IMR-90 (cell line): Measurements from ENCODE around the gene CAPSL. TPM values are rescaled to one million over a fixed set of nuclear protein-coding genes. Genes with fewer than 3 reads are reported as not detected.
A peak's percentile ranks its signal among the peaks of the same experiment; 100 is the strongest.

Experiments
- ATAC-seq: fragments of 200-7000 bp; cut with Tn5 transposase; 2 replicates; pipeline ENCODE4 v1.9.1; 2020; ENCODE audit warnings: low read depth, mild to moderate bottlenecking, moderate library complexity
- BruUV-seq: library from RNA; stranded (reverse); fragments of 400-500 nt; replicated peaks from 2 replicates; lab custom pipeline; 2021; lab: Mats Ljungman, UMichigan
- CTCF ChIA-PET: fragments of 300-600 bp; formaldehyde crosslinking; extraction: SDS; loops from one replicate; lab custom pipeline; 2021; ENCODE audit warnings: antibody characterized with exemption; lab: Yijun Ruan, JAX
- POLR2A ChIA-PET: fragments of 300-600 bp; sonication (Branson Sonifier 250); formaldehyde crosslinking; loops from one replicate; lab custom pipeline; 2022; ENCODE audit warnings: antibody characterized with exemption; ENCODE audit not compliant: unreplicated experiment; lab: Charles Lee
- DNase-seq: peaks from one replicate; pipeline ENCODE4 v3.0.0; 2013
- H2AFZ ChIP-seq: replicated peaks from 2 replicates; pipeline ENCODE3; 2013; ENCODE audit warnings: low read length, mild to moderate bottlenecking; ENCODE audit not compliant: poor library complexity
- H2AK5ac ChIP-seq: 2 replicates; pipeline ENCODE4 v1.6.1; 2013; ENCODE audit warnings: low read depth, low read length, inconsistent platforms
- H2AK9ac ChIP-seq: replicated peaks from 2 replicates; pipeline ENCODE3; 2013; ENCODE audit warnings: mild to moderate bottlenecking, low read depth, low read length, moderate library complexity; ENCODE audit not compliant: poor library complexity
- H2BK120ac ChIP-seq: 2 replicates; pipeline ENCODE4 v1.6.1; 2013; ENCODE audit warnings: low read depth, low read length, inconsistent platforms
- H2BK15ac ChIP-seq: 3 replicates; pipeline ENCODE4 v1.6.1; 2013; ENCODE audit warnings: low read depth, low read length, inconsistent platforms
- H2BK20ac ChIP-seq: 2 replicates; pipeline ENCODE4 v1.6.1; 2013; ENCODE audit warnings: low read depth, mild to moderate bottlenecking, inconsistent platforms, low read length, moderate library complexity
- H2BK5ac ChIP-seq: 2 replicates; pipeline ENCODE4 v1.6.1; 2013; ENCODE audit warnings: mild to moderate bottlenecking, low read depth, low read length, inconsistent platforms; ENCODE audit not compliant: poor library complexity, severe bottlenecking
- H3K14ac ChIP-seq: replicated peaks from 2 replicates; pipeline ENCODE4 v1.6.1; 2013; ENCODE audit warnings: low read depth, low read length, inconsistent platforms
- H3K18ac ChIP-seq: 2 replicates; pipeline ENCODE4 v1.6.1; 2013; ENCODE audit warnings: low read depth, low read length, control low read depth
- H3K23ac ChIP-seq: 2 replicates; pipeline ENCODE4 v1.6.1; 2013; ENCODE audit warnings: low read depth, low read length, inconsistent platforms
- H3K27ac ChIP-seq: 2 replicates; pipeline ENCODE4 v1.5.1; 2013; ENCODE audit warnings: mild to moderate bottlenecking, control low read depth, low read length; ENCODE audit not compliant: insufficient read depth
- H3K27me3 ChIP-seq: 2 replicates; pipeline ENCODE4 v1.6.1; 2013; ENCODE audit warnings: low read length; ENCODE audit not compliant: control insufficient read depth, insufficient read depth
- H3K36me3 ChIP-seq: 2 replicates; pipeline ENCODE4 v1.6.1; 2013; ENCODE audit warnings: low read length, mixed read lengths; ENCODE audit not compliant: control insufficient read depth, insufficient read depth
- H3K4ac ChIP-seq: 2 replicates; pipeline ENCODE4 v1.6.1; 2013; ENCODE audit warnings: low read depth, low read length, inconsistent platforms
- H3K4me1 ChIP-seq: 2 replicates; pipeline ENCODE4 v1.6.1; 2013; ENCODE audit warnings: low read length, mixed read lengths; ENCODE audit not compliant: control insufficient read depth, insufficient read depth
- H3K4me2 ChIP-seq: 2 replicates; pipeline ENCODE4 v1.6.1; 2013; ENCODE audit warnings: low read depth, mild to moderate bottlenecking, control low read depth, low read length, moderate library complexity
- H3K4me3 ChIP-seq: 2 replicates; pipeline ENCODE4 v1.5.1; 2013; ENCODE audit warnings: low read depth, mild to moderate bottlenecking, control low read depth, low read length, moderate library complexity; ENCODE audit not compliant: insufficient read depth
- H3K56ac ChIP-seq: 2 replicates; pipeline ENCODE4 v1.6.1; 2013; ENCODE audit warnings: low read length, inconsistent platforms; ENCODE audit not compliant: insufficient read depth; ENCODE audit errors: extremely low read depth
- H3K79me1 ChIP-seq, 2 experiments: 2 replicates each; pipeline ENCODE4 v1.6.1; 2013; ENCODE audit warnings: low read length in 2 of 2, inconsistent platforms in 1 of 2, low read depth in 1 of 2
- H3K9ac ChIP-seq: 2 replicates; pipeline ENCODE4 v1.6.1; 2013; ENCODE audit warnings: low read depth, low read length, control low read depth
- H3K9me1 ChIP-seq: 2 replicates; pipeline ENCODE4 v1.6.1; 2013; ENCODE audit warnings: low read length, inconsistent platforms; ENCODE audit not compliant: insufficient read depth
- H3K9me3 ChIP-seq: 2 replicates; pipeline ENCODE4 v1.6.1; 2013; ENCODE audit warnings: low read length; ENCODE audit not compliant: control insufficient read depth, insufficient read depth
- H4K20me1 ChIP-seq: 2 replicates; pipeline ENCODE4 v1.6.1; 2013; ENCODE audit warnings: low read length, inconsistent platforms; ENCODE audit not compliant: insufficient read depth
- H4K5ac ChIP-seq: 2 replicates; pipeline ENCODE4 v1.6.1; 2013; ENCODE audit warnings: mild to moderate bottlenecking, low read depth, low read length, control low read depth
- H4K8ac ChIP-seq, 2 experiments: 2 replicates each; pipeline ENCODE4 v1.6.1; 2013; ENCODE audit warnings: low read depth in 2 of 2, low read length in 2 of 2, control low read depth in 1 of 2, inconsistent platforms in 1 of 2
- H4K91ac ChIP-seq: 2 replicates; pipeline ENCODE4 v1.6.1; 2013; ENCODE audit warnings: low read depth, low read length, inconsistent platforms; ENCODE audit not compliant: insufficient read depth
- CEBPB ChIP-seq: IDR thresholded peaks from 2 replicates; pipeline ENCODE4 v1.6.1; 2012; ENCODE audit warnings: low read depth, low read length, improper control_type of control experiment
- CHD1 ChIP-seq: IDR thresholded peaks from 2 replicates; pipeline ENCODE4 v1.6.1; 2012; ENCODE audit warnings: low read depth, low read length, improper control_type of control experiment
- MAFK ChIP-seq: IDR thresholded peaks from 2 replicates; pipeline ENCODE4 v1.6.1; 2012; ENCODE audit warnings: low read depth, low read length, improper control_type of control experiment
- MAZ ChIP-seq: IDR thresholded peaks from 2 replicates; pipeline ENCODE4 v1.6.1; 2012; ENCODE audit warnings: low read depth, mild to moderate bottlenecking, low read length, improper control_type of control experiment, moderate library complexity, borderline replicate concordance
- MXI1 ChIP-seq: IDR thresholded peaks from 2 replicates; pipeline ENCODE4 v1.6.1; 2012; ENCODE audit warnings: low read depth, mild to moderate bottlenecking, low read length, moderate library complexity, borderline replicate concordance
- NFE2L2 ChIP-seq: fragments of 150-350 bp; IDR thresholded peaks from 2 replicates; pipeline ENCODE4 v1.6.1; 2016; ENCODE audit warnings: low read depth, mild to moderate bottlenecking, low read length
- RAD21 ChIP-seq: IDR thresholded peaks from 2 replicates; pipeline ENCODE4 v1.6.1; 2012; ENCODE audit warnings: low read length, improper control_type of control experiment
- RCOR1 ChIP-seq: IDR thresholded peaks from 2 replicates; pipeline ENCODE4 v1.6.1; 2012; ENCODE audit warnings: mild to moderate bottlenecking, low read length, improper control_type of control experiment; ENCODE audit not compliant: insufficient replicate concordance
- RFX5 ChIP-seq: IDR thresholded peaks from 2 replicates; pipeline ENCODE4 v1.8.0; 2012; ENCODE audit warnings: low read depth, mild to moderate bottlenecking, low read length, moderate library complexity
- WGBS, 2 experiments: methylation state at CpG; one replicate each; pipeline versions ENCODE4 v1.1.5 to v1.1.7; 2013; ENCODE audit warnings: missing lambda C conversion rate in 2 of 2; ENCODE audit not compliant: insufficient read length in 1 of 2; ENCODE audit errors: extremely low coverage in 2 of 2; 5-methylcytosine and 5-hydroxymethylcytosine counted together
- dilution Hi-C: fragments of 300-500 bp; cut with HindIII; formaldehyde crosslinking; loops from one replicate; pipeline ENCODE4 v1.14.3; 2018; ENCODE audit warnings: low sequenced_read_pairs; ENCODE audit not compliant: unreplicated experiment
- in situ Hi-C: fragments of 300-500 bp; cut with MboI; formaldehyde crosslinking; loops from 3 replicates; pipeline ENCODE4 v1.14.3; 2019; ENCODE audit warnings: low sequenced_read_pairs, inconsistent platforms, mixed read lengths
- intact Hi-C: fragments of 100-400 bp; cut with micrococcal nuclease; formaldehyde crosslinking; loops from 2 replicates; pipeline ENCODE4 v1.10.0; 2022
- polyA plus RNA-seq, 3 experiments: library from polyadenylated mRNA; depleted of rRNA; stranded (reverse); fragments of >200 nt; gene quantifications; 2 replicates each; pipeline ENCODE4 v1.2.3, GENCODE V29; 2012; ENCODE audit warnings: low replicate concordance in 1 of 3
- total RNA-seq: library from RNA; depleted of rRNA; stranded (reverse); fragments of >200 nt; gene quantifications from 2 replicates; pipeline ENCODE4 v1.2.3, GENCODE V29; 2012
- TF ChIP-seq, protein P1 (sequence below): fragments of 150-350 bp; IDR thresholded peaks from 2 replicates; pipeline ENCODE4 v1.6.1; 2017; ENCODE audit warnings: mild to moderate bottlenecking, antibody characterized with exemption, low read length, low read depth
- TF ChIP-seq, protein P2 (sequence below): fragments of 150-350 bp; IDR thresholded peaks from 2 replicates; pipeline ENCODE4 v1.6.1; 2016; ENCODE audit warnings: low read depth, mild to moderate bottlenecking, low read length, moderate library complexity, borderline replicate concordance

The CAPSL gene
- total and polyA plus RNA-seq, 2 of the 4 experiments (the other 2 are of a cell fraction) = 0.09 TPM; not detected in 1

- Histone ChIP-seq H2BK20ac (no peak overlapping the region), H4K8ac (no peak overlapping the region), H2BK120ac (peak overlapping the region; percentile 35; the same call in 1 of the 2 replicates), H2AFZ (no peak overlapping the region), H3K9ac (no peak overlapping the region), H3K27ac (no peak overlapping the region), H3K36me3 (peaks cover 15% of the 10 kb centered on the region), H4K5ac (no peak overlapping the region), H3K79me1 (peaks cover 6% of the 10 kb centered on the region in 2 experiments; a peak in 1 of 4 replicates), H2AK9ac (no peak overlapping the region), H3K14ac (no peak overlapping the region), H3K9me3 (no peaks in the 10 kb centered on the region), H4K20me1 (no peaks in the 10 kb centered on the region), H3K27me3 (no peaks in the 10 kb centered on the region), H2BK5ac (peak overlapping the region; percentile 5), H4K91ac (no peak overlapping the region), H3K4me1 (peaks cover 6% of the 10 kb centered on the region; the same call in 1 of the 2 replicates), H3K18ac (no peak overlapping the region), H3K4ac (no peak overlapping the region), H3K4me2 (no peak overlapping the region), H3K9me1 (peaks cover 8% of the 10 kb centered on the region), H2AK5ac (no peak overlapping the region), H2BK15ac (no peak overlapping the region), H3K4me3 (no peak overlapping the region), H3K56ac (no peak overlapping the region), H3K23ac (no peak overlapping the region)
- dilution Hi-C loops (no loop called here), in situ Hi-C loops (no loop called here), intact Hi-C loops (no loop called here)
- DNase-seq = no peak
- ATAC-seq = no peak
- TF ChIP-seq, protein P1, sequence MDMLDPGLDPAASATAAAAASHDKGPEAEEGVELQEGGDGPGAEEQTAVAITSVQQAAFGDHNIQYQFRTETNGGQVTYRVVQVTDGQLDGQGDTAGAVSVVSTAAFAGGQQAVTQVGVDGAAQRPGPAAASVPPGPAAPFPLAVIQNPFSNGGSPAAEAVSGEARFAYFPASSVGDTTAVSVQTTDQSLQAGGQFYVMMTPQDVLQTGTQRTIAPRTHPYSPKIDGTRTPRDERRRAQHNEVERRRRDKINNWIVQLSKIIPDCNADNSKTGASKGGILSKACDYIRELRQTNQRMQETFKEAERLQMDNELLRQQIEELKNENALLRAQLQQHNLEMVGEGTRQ = no peak
- TF ChIP-seq RAD21 (no peak), RFX5 (no peak), NFE2L2 (no peak), MXI1 (no peak), MAFK (no peak), MAZ (no peak), CEBPB (no peak), CHD1 (no peak), RCOR1 (no peak)
- TF ChIP-seq, protein P2, sequence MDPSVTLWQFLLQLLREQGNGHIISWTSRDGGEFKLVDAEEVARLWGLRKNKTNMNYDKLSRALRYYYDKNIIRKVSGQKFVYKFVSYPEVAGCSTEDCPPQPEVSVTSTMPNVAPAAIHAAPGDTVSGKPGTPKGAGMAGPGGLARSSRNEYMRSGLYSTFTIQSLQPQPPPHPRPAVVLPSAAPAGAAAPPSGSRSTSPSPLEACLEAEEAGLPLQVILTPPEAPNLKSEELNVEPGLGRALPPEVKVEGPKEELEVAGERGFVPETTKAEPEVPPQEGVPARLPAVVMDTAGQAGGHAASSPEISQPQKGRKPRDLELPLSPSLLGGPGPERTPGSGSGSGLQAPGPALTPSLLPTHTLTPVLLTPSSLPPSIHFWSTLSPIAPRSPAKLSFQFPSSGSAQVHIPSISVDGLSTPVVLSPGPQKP = no peak
- no CpG with 5 or more reads among the region's 1 CpG for WGBS, 2 experiments
- BruUV-seq = no TSS peak
- ChIA-PET POLR2A (no interaction called here), CTCF (interaction anchor here (0.6 kb wide), 1 partner anchor 131 kb away, joined by 4 read pairs; no protein-coding TSS in a partner anchor)
Measured at GRCh38 chr5:35880156-35880555, 58.3 kb downstream of the CAPSL start.
